MM.1S (cell line): ENCODE results near the gene SPATA13.

Experiments used
- DNase-seq: peaks from one replicate; pipeline ENCODE4 v3.0.0-alpha.2; 2015
- H2AFZ ChIP-seq: fragments of 300-600 bp; sonication (generic); 2 replicates; pipeline ENCODE4 v1.6.0; 2016; ENCODE audit warnings: antibody characterized with exemption, low read length
- H3F3A ChIP-seq: fragments of 300-600 bp; sonication (generic); 2 replicates; pipeline ENCODE4 v1.6.1; 2016; ENCODE audit warnings: mild to moderate bottlenecking, antibody characterized with exemption, low read length, moderate library complexity, mixed read lengths; ENCODE audit not compliant: insufficient read depth
- H3K27ac ChIP-seq: fragments of 300-600 bp; sonication (generic); 2 replicates; pipeline ENCODE4 v1.5.1; 2016; ENCODE audit warnings: mild to moderate bottlenecking, low read length
- H3K27me3 ChIP-seq: fragments of 300-600 bp; sonication (generic); replicated peaks from 2 replicates; pipeline ENCODE4 v1.6.0; 2016; ENCODE audit warnings: low read length; ENCODE audit not compliant: insufficient read depth
- H3K36me3 ChIP-seq: fragments of 300-600 bp; sonication (generic); replicated peaks from 2 replicates; pipeline ENCODE4 v1.6.1; 2016; ENCODE audit warnings: mild to moderate bottlenecking, low read length, mixed read lengths; ENCODE audit not compliant: insufficient read depth
- H3K4me1 ChIP-seq: fragments of 300-600 bp; sonication (generic); 2 replicates; pipeline ENCODE4 v1.6.1; 2016; ENCODE audit warnings: low read length, mixed read lengths
- H3K4me2 ChIP-seq: fragments of 300-600 bp; sonication (generic); 2 replicates; pipeline ENCODE4 v1.6.0; 2016; ENCODE audit warnings: low read depth, low read length
- H3K4me3 ChIP-seq: fragments of 300-600 bp; sonication (generic); 2 replicates; pipeline ENCODE4 v1.5.1; 2016; ENCODE audit warnings: low read length, mixed read lengths
- H3K79me2 ChIP-seq: fragments of 300-600 bp; sonication (generic); 2 replicates; pipeline ENCODE4 v1.6.1; 2016; ENCODE audit warnings: mixed run types, low read length, mixed read lengths
- H3K9ac ChIP-seq: fragments of 300-600 bp; sonication (generic); 2 replicates; pipeline ENCODE4 v1.6.1; 2016; ENCODE audit warnings: low read length, mixed read lengths
- H3K9me2 ChIP-seq: fragments of 300-600 bp; sonication (generic); replicated peaks from 2 replicates; pipeline ENCODE4 v1.6.1; 2016; ENCODE audit warnings: mild to moderate bottlenecking, low read length, mixed read lengths; ENCODE audit not compliant: insufficient read depth
- H3K9me3 ChIP-seq: fragments of 300-600 bp; sonication (generic); replicated peaks from 2 replicates; pipeline ENCODE4 v1.6.1; 2016; ENCODE audit warnings: mild to moderate bottlenecking, low read length, mixed read lengths; ENCODE audit not compliant: insufficient read depth
- H4K20me1 ChIP-seq: fragments of 300-600 bp; sonication (generic); 2 replicates; pipeline ENCODE4 v1.6.1; 2016; ENCODE audit warnings: mild to moderate bottlenecking, low read length, moderate library complexity, mixed read lengths; ENCODE audit not compliant: insufficient read depth
- EZH2 ChIP-seq: fragments of 300-600 bp; sonication (generic); optimal IDR thresholded peaks from 2 replicates; pipeline ENCODE3; 2017; ENCODE audit warnings: low read depth, mild to moderate bottlenecking, antibody characterized with exemption, low read length, mixed read lengths
- EZH2phosphoT487 ChIP-seq: fragments of 300-600 bp; sonication (generic); IDR thresholded peaks from 2 replicates; pipeline ENCODE4 v1.6.1; 2018; ENCODE audit warnings: antibody characterized with exemption, low read length
- TF ChIP-seq, protein P1 (sequence below): fragments of 300-600 bp; sonication (generic); IDR thresholded peaks from 2 replicates; pipeline ENCODE4 v1.5.1; 2016; ENCODE audit warnings: antibody characterized with exemption, low read length, mixed read lengths

Gene SPATA13

DNA sequence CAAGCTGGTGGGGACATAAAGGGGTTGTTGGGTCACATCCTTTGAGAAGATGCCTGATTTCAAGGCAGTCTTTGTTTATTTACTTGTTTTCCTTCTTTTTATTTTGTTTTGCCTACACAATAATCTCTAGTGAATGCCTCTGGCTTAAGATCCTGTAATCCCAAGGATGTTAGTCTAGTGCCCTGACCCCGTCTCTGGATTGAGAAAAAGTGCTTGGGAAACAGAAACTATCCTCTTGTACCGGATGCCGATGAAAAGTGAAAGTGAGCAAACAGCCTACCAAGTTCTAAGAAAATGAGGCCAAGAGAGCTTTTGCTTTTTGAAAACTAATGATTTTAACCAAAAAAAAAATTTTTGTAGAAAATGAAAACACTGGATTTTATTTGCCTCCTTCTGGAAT, 106.8 kb downstream of the SPATA13 start:
- Histone ChIP-seq H3K27me3 (no peaks in the 10 kb centered on the region), H3K36me3 (no peaks in the 10 kb centered on the region), H3K9me3 (no peaks in the 10 kb centered on the region), H3K27ac (no peak overlapping the region), H3K9me2 (no peaks in the 10 kb centered on the region), H3K4me3 (no peak overlapping the region), H2AFZ (no peak overlapping the region), H3K79me2 (no peaks in the 10 kb centered on the region), H3K4me2 (no peak overlapping the region), H3K4me1 (no peaks in the 10 kb centered on the region), H4K20me1 (no peaks in the 10 kb centered on the region), H3F3A (no peaks in the 10 kb centered on the region), H3K9ac (no peak overlapping the region)
- no peak for DNase-seq
- no peak for TF ChIP-seq EZH2
- TF ChIP-seq, protein P1, sequence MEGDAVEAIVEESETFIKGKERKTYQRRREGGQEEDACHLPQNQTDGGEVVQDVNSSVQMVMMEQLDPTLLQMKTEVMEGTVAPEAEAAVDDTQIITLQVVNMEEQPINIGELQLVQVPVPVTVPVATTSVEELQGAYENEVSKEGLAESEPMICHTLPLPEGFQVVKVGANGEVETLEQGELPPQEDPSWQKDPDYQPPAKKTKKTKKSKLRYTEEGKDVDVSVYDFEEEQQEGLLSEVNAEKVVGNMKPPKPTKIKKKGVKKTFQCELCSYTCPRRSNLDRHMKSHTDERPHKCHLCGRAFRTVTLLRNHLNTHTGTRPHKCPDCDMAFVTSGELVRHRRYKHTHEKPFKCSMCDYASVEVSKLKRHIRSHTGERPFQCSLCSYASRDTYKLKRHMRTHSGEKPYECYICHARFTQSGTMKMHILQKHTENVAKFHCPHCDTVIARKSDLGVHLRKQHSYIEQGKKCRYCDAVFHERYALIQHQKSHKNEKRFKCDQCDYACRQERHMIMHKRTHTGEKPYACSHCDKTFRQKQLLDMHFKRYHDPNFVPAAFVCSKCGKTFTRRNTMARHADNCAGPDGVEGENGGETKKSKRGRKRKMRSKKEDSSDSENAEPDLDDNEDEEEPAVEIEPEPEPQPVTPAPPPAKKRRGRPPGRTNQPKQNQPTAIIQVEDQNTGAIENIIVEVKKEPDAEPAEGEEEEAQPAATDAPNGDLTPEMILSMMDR = no peak

DNA sequence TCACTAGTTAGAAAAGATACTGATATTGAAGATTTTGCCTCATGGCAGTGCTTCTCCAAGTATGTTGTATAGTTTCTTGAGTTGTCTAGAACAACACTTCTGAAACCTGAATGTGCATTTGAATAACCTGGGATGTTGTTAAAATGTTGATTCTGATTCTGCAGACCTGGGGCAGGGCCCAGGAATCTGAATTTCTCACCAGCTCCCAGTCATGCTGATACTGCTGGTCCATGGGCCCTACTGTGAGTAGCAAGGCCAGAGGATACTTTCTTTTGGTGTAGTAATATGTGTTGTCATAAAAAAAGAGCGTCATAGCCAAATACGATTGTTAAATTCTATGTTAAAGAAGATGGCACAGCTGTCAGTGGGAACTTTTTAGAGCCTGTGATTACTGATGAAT, 107.3 kb downstream of the SPATA13 start:
- no peaks in the 10 kb centered on the region for H3F3A ChIP-seq
- H3K4me3 ChIP-seq = no peak overlapping the region
- H3K79me2 ChIP-seq = no peaks in the 10 kb centered on the region
- DNase-seq = no peak
- H3K9me3 ChIP-seq = no peaks in the 10 kb centered on the region
- no peaks in the 10 kb centered on the region for H3K9me2 ChIP-seq
- H3K4me2 ChIP-seq = no peak overlapping the region
- no peaks in the 10 kb centered on the region for H3K27me3 ChIP-seq
- no peak overlapping the region for H2AFZ ChIP-seq
- no peak overlapping the region for H3K27ac ChIP-seq
- no peak overlapping the region for H3K9ac ChIP-seq
- no peaks in the 10 kb centered on the region for H3K36me3 ChIP-seq
- H3K4me1 ChIP-seq = no peaks in the 10 kb centered on the region
- TF ChIP-seq, protein P1 = no peak
- TF ChIP-seq EZH2 = no peak
- TF ChIP-seq EZH2phosphoT487 = no peak
- no peaks in the 10 kb centered on the region for H4K20me1 ChIP-seq

DNA sequence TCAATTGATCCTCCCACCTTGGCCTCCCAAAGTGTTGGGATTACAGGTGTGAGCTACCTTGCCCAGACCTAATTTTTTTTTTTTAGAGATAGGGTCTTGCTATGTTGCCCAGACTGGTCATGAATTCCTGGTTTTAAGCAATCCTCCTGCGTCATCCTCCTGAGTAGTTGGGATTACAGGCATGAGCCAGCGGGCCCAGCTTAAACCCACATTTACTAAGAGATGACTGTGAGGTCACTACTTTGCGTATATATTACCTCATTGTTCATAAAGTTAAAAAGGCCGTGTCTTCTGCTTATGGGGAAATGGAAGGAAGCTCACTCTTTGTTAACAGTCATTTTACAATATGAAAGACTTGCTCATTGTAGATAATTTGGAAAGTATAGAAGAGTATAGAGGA, 109.3 kb downstream of the SPATA13 start:
- DNase-seq = no peak
- Histone ChIP-seq H3K9me2 (no peaks in the 10 kb centered on the region), H3K36me3 (no peaks in the 10 kb centered on the region), H3K4me1 (no peaks in the 10 kb centered on the region), H4K20me1 (no peaks in the 10 kb centered on the region), H3F3A (no peaks in the 10 kb centered on the region), H3K9ac (no peak overlapping the region), H3K4me2 (no peak overlapping the region), H3K27ac (no peak overlapping the region), H3K79me2 (no peaks in the 10 kb centered on the region), H2AFZ (no peak overlapping the region), H3K4me3 (no peak overlapping the region), H3K9me3 (no peaks in the 10 kb centered on the region), H3K27me3 (no peaks in the 10 kb centered on the region)
- no peak for TF ChIP-seq EZH2
- TF ChIP-seq EZH2phosphoT487 = no peak
- TF ChIP-seq, protein P1 = no peak
